C4-2B (cell line): ENCODE results near the gene INAVA.

Experiments used
- ZFX ChIP-seq: fragments of 450-650 bp; IDR thresholded peaks from 2 replicates; pipeline ENCODE4 v1.6.1; 2017
- TF ChIP-seq, protein P1 (sequence below): fragments of 450-650 bp; conservative IDR thresholded peaks from 2 replicates; pipeline ENCODE4 v1.5.1; 2017; ENCODE audit warnings: mild to moderate bottlenecking

DNA sequence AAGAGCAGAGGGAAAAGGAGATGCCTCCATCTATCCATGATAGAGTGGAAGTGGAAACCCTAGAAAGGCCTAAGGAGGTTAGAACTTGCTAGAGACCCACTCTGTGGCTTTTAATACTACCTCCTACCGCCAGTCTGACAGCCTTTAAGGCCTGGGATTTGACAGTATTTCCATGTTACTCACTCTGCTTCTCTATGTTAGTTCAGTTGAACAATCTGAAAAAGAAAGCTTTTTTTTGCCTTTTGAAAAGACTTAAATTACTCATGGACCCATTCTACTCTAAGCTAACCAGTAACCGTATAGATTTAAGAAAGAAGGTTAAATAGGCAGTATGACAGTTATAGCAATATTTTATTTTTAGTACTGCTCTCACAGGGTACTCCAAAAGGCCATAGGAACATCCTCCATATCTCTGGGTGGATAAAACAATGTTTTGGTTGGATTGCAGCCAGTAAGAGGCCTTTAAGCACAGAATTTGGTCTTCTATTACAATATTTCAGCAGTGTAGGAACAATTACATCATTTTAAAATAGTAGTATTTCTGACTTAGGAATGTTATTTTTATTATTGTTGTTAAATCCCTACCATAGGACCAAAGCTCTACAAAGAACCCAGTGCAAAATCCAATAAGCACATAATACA lies 37.9 kb upstream of the INAVA start:
- no peak for TF ChIP-seq ZFX
- TF ChIP-seq, protein P1, sequence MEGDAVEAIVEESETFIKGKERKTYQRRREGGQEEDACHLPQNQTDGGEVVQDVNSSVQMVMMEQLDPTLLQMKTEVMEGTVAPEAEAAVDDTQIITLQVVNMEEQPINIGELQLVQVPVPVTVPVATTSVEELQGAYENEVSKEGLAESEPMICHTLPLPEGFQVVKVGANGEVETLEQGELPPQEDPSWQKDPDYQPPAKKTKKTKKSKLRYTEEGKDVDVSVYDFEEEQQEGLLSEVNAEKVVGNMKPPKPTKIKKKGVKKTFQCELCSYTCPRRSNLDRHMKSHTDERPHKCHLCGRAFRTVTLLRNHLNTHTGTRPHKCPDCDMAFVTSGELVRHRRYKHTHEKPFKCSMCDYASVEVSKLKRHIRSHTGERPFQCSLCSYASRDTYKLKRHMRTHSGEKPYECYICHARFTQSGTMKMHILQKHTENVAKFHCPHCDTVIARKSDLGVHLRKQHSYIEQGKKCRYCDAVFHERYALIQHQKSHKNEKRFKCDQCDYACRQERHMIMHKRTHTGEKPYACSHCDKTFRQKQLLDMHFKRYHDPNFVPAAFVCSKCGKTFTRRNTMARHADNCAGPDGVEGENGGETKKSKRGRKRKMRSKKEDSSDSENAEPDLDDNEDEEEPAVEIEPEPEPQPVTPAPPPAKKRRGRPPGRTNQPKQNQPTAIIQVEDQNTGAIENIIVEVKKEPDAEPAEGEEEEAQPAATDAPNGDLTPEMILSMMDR, result no peak
